ENCODE data around the gene CYB5A. TPM values are rescaled to one million over a fixed set of nuclear protein-coding genes. Genes with fewer than 3 reads are reported as not detected.

Gene CYB5A
- total and polyA plus RNA-seq, 12 donors, result 40.4 to 121 (median 76.3) TPM

DNA sequence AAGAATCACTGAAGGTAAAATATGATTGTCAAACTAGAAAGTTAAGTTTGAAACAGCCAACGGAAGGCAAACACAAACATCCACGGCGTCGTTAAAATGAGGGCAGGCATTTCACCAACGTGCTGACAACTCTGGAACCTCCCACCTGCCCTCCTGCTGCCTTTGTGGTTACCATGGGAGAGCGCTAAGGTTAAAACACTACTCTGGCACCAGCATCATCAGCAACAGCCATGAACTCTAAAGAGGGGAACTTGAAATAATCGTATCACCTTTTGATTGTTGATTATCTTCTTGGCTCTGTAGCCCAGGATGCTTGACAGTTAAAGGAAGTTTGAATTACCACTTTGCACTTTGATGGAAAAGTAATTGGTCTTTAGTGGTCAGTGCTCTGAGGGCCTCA is 34.7 kb downstream of the CYB5A start:
- Histone ChIP-seq H3K27me3 (no peaks in the 10 kb centered on the region), H3K4me1 (peaks cover 0 to 31% (median 18%) of the 10 kb centered on the region in 9 donors), H3K4me3 (no peak overlapping the region), H3K9me3 (no peaks in the 10 kb centered on the region), H3K36me3 (peaks cover 0 to 73% (median 0%) of the 10 kb centered on the region in 9 donors), H3K27ac (peak overlapping the region in 2 of 10 donors; percentile 50 to 52)
- ATAC-seq (peak in 3 of 8 donors; percentile 45 to 84 (median 49)), DNase-seq (no peak)
- 43 to 50% methylated on average over 7 of the region's 7 CpGs for WGBS, 2 donors
- intact Hi-C loops (cut with DNase I), result loop anchor here in 2 of 10 donors (2.0 to 5.0 kb wide), 2 partner anchors 32 to 110 kb away; partner anchors contain the start of genes FBXO15 (in 1 of the 2) and TIMM21 (in 1 of the 2)
- TF ChIP-seq, protein P1, sequence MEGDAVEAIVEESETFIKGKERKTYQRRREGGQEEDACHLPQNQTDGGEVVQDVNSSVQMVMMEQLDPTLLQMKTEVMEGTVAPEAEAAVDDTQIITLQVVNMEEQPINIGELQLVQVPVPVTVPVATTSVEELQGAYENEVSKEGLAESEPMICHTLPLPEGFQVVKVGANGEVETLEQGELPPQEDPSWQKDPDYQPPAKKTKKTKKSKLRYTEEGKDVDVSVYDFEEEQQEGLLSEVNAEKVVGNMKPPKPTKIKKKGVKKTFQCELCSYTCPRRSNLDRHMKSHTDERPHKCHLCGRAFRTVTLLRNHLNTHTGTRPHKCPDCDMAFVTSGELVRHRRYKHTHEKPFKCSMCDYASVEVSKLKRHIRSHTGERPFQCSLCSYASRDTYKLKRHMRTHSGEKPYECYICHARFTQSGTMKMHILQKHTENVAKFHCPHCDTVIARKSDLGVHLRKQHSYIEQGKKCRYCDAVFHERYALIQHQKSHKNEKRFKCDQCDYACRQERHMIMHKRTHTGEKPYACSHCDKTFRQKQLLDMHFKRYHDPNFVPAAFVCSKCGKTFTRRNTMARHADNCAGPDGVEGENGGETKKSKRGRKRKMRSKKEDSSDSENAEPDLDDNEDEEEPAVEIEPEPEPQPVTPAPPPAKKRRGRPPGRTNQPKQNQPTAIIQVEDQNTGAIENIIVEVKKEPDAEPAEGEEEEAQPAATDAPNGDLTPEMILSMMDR (IDR thresholded peaks at IDR 0.05), result no peak

DNA sequence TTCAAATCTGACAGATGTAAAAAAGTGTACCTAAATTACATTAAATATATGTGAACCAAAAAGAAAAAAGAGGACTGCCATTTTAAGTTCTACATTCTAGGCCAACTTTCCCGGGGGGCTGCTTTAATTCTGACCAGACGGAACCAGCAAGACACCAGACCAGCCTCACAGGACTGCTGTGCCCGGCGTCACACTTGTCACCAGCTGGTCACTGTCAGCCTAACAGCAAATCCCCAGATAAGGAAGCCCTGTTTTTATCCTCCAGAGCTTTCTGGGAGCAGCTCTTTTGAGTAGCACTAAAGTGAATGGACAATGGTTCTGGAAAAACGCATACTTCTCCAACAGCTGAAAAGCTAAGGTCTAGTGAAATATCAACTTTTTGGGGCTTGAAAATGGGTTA is 35.6 kb downstream of the CYB5A start:
- DNase-seq (peak in 1 of 2 donors; percentile 35), ATAC-seq (peak in 7 of 8 donors; percentile 65 to 90 (median 84))
- WGBS, 2 donors, result 30 to 48% methylated on average over 5 of the region's 5 CpGs
- H3K4me1 ChIP-seq, result peaks cover 0 to 40% (median 27%) of the 10 kb centered on the region in 9 donors
- no peak overlapping the region for H3K4me3 ChIP-seq
- no peaks in the 10 kb centered on the region for H3K9me3 ChIP-seq
- intact Hi-C loops (cut with DNase I), result loop anchor here in 2 of 10 donors (2.0 to 5.0 kb wide), 2 partner anchors 33 to 109 kb away; partner anchors contain the start of genes FBXO15 (in 1 of the 2) and TIMM21 (in 1 of the 2)
- H3K27me3 ChIP-seq, result no peaks in the 10 kb centered on the region
- peak overlapping the region in 7 of 10 donors; percentile 8 to 57 (median 37) for H3K27ac ChIP-seq
- peaks cover 0 to 66% (median 0%) of the 10 kb centered on the region in 9 donors for H3K36me3 ChIP-seq
- TF ChIP-seq, protein P1 (IDR thresholded peaks at IDR 0.05), result no peak

GRCh38 chr18:74255131-74255616 is 36.6 kb downstream of the CYB5A start:
- Histone ChIP-seq H3K27me3 (no peaks in the 10 kb centered on the region), H3K4me3 (no peak overlapping the region), H3K4me1 (peaks cover 0 to 44% (median 34%) of the 10 kb centered on the region in 9 donors), H3K36me3 (peaks cover 0 to 56% (median 0%) of the 10 kb centered on the region in 9 donors), H3K9me3 (no peaks in the 10 kb centered on the region), H3K27ac (peak overlapping the region in 5 of 10 donors; percentile 2 to 52 (median 29))
- WGBS, 2 donors, result 39 to 57% methylated on average over 4 of the region's 4 CpGs
- no peak for DNase-seq
- ATAC-seq, result peak in 6 of 8 donors; percentile 28 to 79 (median 64)
- TF ChIP-seq, protein P1 (IDR thresholded peaks at IDR 0.05), result no peak
- intact Hi-C loops (cut with DNase I), result loop anchor here in 1 of 10 donors (5.0 kb wide), 1 partner anchor 108 kb away; the partner anchor contains the start of genes FBXO15 and TIMM21

DNA sequence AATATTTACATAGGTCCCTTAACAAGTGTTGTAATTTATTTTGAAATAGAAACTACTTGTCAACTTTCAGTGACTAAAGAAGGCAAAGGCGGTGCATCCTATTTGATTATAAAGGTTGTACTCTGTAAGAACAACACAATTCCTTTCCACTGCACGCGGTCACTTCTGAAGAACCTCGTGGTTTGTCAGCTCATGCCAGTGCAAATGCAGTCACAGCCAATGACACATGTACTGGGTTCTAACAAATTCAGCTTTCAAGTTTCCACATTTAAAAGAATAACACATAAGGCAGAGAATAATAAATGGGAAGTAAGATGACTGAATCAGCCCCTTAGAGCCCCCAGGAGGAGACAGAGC is 39.7 kb downstream of the CYB5A start:
- H3K4me1 ChIP-seq, result peaks cover 0 to 47% (median 35%) of the 10 kb centered on the region in 9 donors
- no peak overlapping the region for H3K4me3 ChIP-seq
- WGBS, 2 donors, result 75 to 93% methylated on average over 4 of the region's 4 CpGs
- TF ChIP-seq, protein P1 (IDR thresholded peaks at IDR 0.05), result no peak
- H3K27ac ChIP-seq, result peak overlapping the region in 1 of 10 donors; percentile 74
- no peak for ATAC-seq
- no peaks in the 10 kb centered on the region for H3K27me3 ChIP-seq
- peaks cover 0 to 24% (median 0%) of the 10 kb centered on the region in 9 donors for H3K36me3 ChIP-seq
- intact Hi-C loops (cut with DNase I), result loop anchor here in 1 of 10 donors (5.0 kb wide), 1 partner anchor 35 kb away; no protein-coding TSS in a partner anchor
- H3K9me3 ChIP-seq, result no peaks in the 10 kb centered on the region
- DNase-seq, result no peak

Data from heart right ventricle (tissue), 16 donors.